GM21825 (cell line): Measurements from ENCODE around the gene TRMU.
"Not testable (repeated sequence)": the region's sequence is repeated elsewhere in the genome, so short reads cannot be mapped to it uniquely, and the experiment has no call there.

Experiments used
- ATAC-seq: cut with Tn5 transposase; IDR thresholded peaks from one replicate; pipeline ENCODE4 v1.9.1; 2021; ENCODE audit warnings: mild to moderate bottlenecking, moderate library complexity; ENCODE audit not compliant: unreplicated experiment

The TRMU gene

GRCh38 chr22:46381731-46382130 is 46.2 kb downstream of the TRMU start:
- no peak for ATAC-seq

GRCh38 chr22:46382524-46382923 is 47.0 kb downstream of the TRMU start:
- ATAC-seq = no peak

- no peak for ATAC-seq
These were observed 50.8 kb downstream of the TRMU start for GRCh38 chr22:46386312-46386711.

GRCh38 chr22:46387748-46388147 is 52.2 kb downstream of the TRMU start:
- ATAC-seq = no peak

GRCh38 chr22:46388647-46389046 is 53.1 kb downstream of the TRMU start:
- ATAC-seq = no peak

- ATAC-seq = no peak
These were observed 53.6 kb downstream of the TRMU start for GRCh38 chr22:46389081-46389480.

GRCh38 chr22:46390105-46390651 is 54.7 kb downstream of the TRMU start:
- ATAC-seq = no peak

- no peak for ATAC-seq
These were observed 55.3 kb downstream of the TRMU start for GRCh38 chr22:46390652-46391301.

- no peak for ATAC-seq
These were observed 56.1 kb downstream of the TRMU start for GRCh38 chr22:46391486-46392136.

GRCh38 chr22:46392137-46392844 is 56.8 kb downstream of the TRMU start:
- ATAC-seq = no peak

- no peak for ATAC-seq
These were observed 58.4 kb downstream of the TRMU start for GRCh38 chr22:46393873-46394272.

- ATAC-seq = no peak
These were observed 59.1 kb downstream of the TRMU start for GRCh38 chr22:46394622-46395021.

- no peak for ATAC-seq
These were observed 59.6 kb downstream of the TRMU start for GRCh38 chr22:46395145-46395544.

GRCh38 chr22:46397049-46397448 is 61.5 kb downstream of the TRMU start:
- not testable (repeated sequence) for ATAC-seq

GRCh38 chr22:46397514-46397913 is 62.0 kb downstream of the TRMU start:
- ATAC-seq = no peak

GRCh38 chr22:46397951-46398350 is 62.4 kb downstream of the TRMU start:
- no peak for ATAC-seq

- ATAC-seq = no peak
These were observed 63.9 kb downstream of the TRMU start for GRCh38 chr22:46399251-46400024.

GRCh38 chr22:46401370-46401769 is 65.9 kb downstream of the TRMU start:
- ATAC-seq = no peak

- ATAC-seq = no peak
These were observed 67.0 kb downstream of the TRMU start for GRCh38 chr22:46402505-46402904.

- not testable (repeated sequence) for ATAC-seq
These were observed 68.4 kb downstream of the TRMU start for GRCh38 chr22:46403880-46404279.

- ATAC-seq = no peak
These were observed 70.4 kb downstream of the TRMU start for GRCh38 chr22:46405901-46406300.
